AG04450 (cell line): ENCODE results near the gene UBFD1. TPM values are rescaled to one million over a fixed set of nuclear protein-coding genes. Genes with fewer than 3 reads are reported as not detected.

Experiments used
- CTCF ChIA-PET: fragments of 300-600, 350-600 bp; formaldehyde crosslinking; extraction: SDS; loops from one replicate; lab custom pipeline; 2022; ENCODE audit warnings: antibody characterized with exemption, inconsistent platforms; lab: Charles Lee
- POLR2A ChIA-PET: fragments of 350-600 bp; formaldehyde crosslinking; extraction: SDS; loops from one replicate; lab custom pipeline; 2021; ENCODE audit warnings: antibody characterized with exemption, inconsistent platforms; lab: Yijun Ruan, JAX
- DNase-seq: peaks from one replicate; pipeline ENCODE4 v3.0.0-alpha.2; 2011; ENCODE audit warnings: low read depth, low spot score
- H3K27ac ChIP-seq: one replicate; pipeline ENCODE4 v1.5.1; 2012; ENCODE audit warnings: low read depth, low read length, control low read depth
- H3K27me3 ChIP-seq: one replicate; pipeline ENCODE4 v1.6.0; 2012; ENCODE audit warnings: low read length; ENCODE audit not compliant: control insufficient read depth, insufficient read depth
- H3K4me3 ChIP-seq: 2 replicates; pipeline ENCODE4 v1.5.1; 2011; ENCODE audit warnings: mild to moderate bottlenecking, low read depth, low read length, control low read depth
- H3K9me3 ChIP-seq: 2 replicates; pipeline ENCODE4 v1.5.1; 2012; ENCODE audit warnings: low read length; ENCODE audit not compliant: control insufficient read depth, insufficient read depth
- polyA plus RNA-seq: library from polyadenylated mRNA; depleted of rRNA; stranded (reverse); fragments of >200 nt; gene quantifications from 2 replicates; pipeline ENCODE4 v1.2.3, GENCODE V29; 2011
- TF ChIP-seq, protein P1 (sequence below): IDR thresholded peaks from 2 replicates; pipeline ENCODE4 v1.5.1; 2011; ENCODE audit warnings: low read depth, low read length, control low read depth, inconsistent platforms

Gene UBFD1
- polyA plus RNA-seq, 1 experiment: 101 TPM

DNA sequence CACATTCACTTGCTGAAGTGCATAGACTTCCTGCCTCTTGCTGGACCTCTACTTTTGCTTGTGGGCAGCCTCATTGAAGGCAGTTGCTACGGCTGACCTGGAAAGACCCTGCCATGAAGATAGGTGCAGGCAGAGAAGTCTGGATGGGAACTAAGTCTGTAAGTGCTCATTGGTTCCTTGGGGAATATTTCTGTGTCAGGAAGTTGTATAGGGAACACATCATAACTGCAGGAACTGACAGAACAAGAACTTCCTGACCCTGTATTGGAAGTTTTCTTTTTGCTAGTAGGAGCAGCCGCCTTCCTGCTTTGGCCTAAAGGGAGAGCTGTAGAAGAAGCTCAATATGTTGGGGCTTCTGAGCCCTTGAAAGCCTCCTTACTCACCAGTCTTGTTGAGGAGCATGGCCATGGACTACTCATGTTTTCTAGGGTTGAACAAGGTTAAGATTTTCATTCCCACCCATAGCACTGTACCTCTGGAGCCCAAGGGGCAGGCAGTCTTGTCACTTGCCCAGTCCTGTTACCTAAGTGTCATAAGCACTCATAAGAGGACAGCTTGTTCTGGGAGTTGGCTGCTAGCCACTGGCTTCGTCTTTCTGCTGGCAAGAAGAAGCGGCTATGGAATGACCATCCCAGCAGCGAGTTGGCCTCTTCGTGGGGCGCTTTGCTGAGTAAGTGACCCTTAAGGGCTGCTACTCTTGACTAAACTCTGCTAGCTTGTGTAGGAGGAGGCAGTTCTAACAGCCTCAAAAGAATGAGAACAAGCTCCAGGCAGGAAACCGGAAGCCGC lies 7.2 kb downstream of the UBFD1 start:
- TF ChIP-seq, protein P1, sequence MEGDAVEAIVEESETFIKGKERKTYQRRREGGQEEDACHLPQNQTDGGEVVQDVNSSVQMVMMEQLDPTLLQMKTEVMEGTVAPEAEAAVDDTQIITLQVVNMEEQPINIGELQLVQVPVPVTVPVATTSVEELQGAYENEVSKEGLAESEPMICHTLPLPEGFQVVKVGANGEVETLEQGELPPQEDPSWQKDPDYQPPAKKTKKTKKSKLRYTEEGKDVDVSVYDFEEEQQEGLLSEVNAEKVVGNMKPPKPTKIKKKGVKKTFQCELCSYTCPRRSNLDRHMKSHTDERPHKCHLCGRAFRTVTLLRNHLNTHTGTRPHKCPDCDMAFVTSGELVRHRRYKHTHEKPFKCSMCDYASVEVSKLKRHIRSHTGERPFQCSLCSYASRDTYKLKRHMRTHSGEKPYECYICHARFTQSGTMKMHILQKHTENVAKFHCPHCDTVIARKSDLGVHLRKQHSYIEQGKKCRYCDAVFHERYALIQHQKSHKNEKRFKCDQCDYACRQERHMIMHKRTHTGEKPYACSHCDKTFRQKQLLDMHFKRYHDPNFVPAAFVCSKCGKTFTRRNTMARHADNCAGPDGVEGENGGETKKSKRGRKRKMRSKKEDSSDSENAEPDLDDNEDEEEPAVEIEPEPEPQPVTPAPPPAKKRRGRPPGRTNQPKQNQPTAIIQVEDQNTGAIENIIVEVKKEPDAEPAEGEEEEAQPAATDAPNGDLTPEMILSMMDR: no peak
- no peak for DNase-seq
- CTCF ChIA-PET: no interaction called here
- Histone ChIP-seq H3K4me3 (no peak overlapping the region), H3K27ac (no peak overlapping the region), H3K9me3 (no peaks in the 10 kb centered on the region), H3K27me3 (no peaks in the 10 kb centered on the region)
- POLR2A ChIA-PET: no interaction called here

- TF ChIP-seq, protein P1: no peak
- DNase-seq: no peak
- H3K27me3 ChIP-seq: no peaks in the 10 kb centered on the region
- no peak overlapping the region for H3K4me3 ChIP-seq
- H3K9me3 ChIP-seq: no peaks in the 10 kb centered on the region
- ChIA-PET POLR2A (interaction anchor here (0.6 to 1.9 kb wide), 2 partner anchors 9 to 941 kb away, joined by 3 to 5 read pairs; partner anchors contain the start of genes EARS2 and UBFD1), CTCF (interaction anchor here (0.6 kb wide), 1 partner anchor 9 kb away, joined by 3 read pairs; the partner anchor contains the start of gene UBFD1)
- H3K27ac ChIP-seq: no peak overlapping the region
Measured at GRCh38 chr16:23566724-23567123, 9.2 kb downstream of the UBFD1 start.

- Histone ChIP-seq H3K9me3 (no peaks in the 10 kb centered on the region), H3K27ac (no peak overlapping the region), H3K4me3 (no peak overlapping the region), H3K27me3 (no peaks in the 10 kb centered on the region)
- TF ChIP-seq, protein P1: no peak
- ChIA-PET POLR2A (interaction anchor here (0.6 to 1.9 kb wide), 2 partner anchors 10 to 1320 kb away, joined by 5 to 6 read pairs; partner anchors contain the start of genes EARS2 and UBFD1), CTCF (no interaction called here)
- no peak for DNase-seq
Measured at GRCh38 chr16:23567602-23568001, 10.1 kb downstream of the UBFD1 start.

DNA sequence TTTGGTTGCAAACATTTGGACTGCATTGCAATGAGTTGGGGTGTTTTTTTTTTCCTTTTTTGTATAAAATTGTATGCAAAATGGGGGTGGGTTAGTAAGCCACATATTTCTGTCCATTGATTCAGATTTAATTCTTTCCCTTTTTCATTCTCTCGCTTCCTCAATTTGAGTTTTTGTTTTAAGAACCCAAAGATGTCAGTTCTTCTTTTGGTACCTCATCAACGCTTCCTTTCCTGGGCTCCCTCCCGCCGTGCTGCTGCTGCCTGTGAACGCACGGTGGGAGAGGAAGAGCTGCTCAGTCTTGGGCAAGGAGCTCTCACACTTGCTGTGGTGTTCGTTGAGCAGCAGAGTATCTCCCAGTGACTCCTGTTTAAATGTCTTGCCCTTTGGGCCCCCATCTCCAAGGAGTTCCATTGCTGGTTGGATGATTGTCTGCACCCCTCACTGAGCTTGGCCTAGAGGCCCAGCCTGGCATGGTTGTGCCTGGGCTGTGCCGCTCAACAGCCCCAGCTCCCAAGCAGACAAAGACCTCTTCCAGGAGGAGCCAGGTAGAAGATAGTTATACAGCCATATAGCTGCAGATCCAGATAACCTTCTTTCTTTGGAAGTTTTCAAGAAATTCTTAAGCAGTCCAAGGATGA lies 13.6 kb downstream of the UBFD1 start:
- Histone ChIP-seq H3K9me3 (no peaks in the 10 kb centered on the region), H3K4me3 (no peak overlapping the region), H3K27me3 (no peaks in the 10 kb centered on the region), H3K27ac (no peak overlapping the region)
- ChIA-PET POLR2A (interaction anchor here (1.2 kb wide), 1 partner anchor 13 kb away, joined by 7 read pairs; the partner anchor contains the start of genes EARS2 and UBFD1), CTCF (interaction anchor here (2.4 kb wide), 1 partner anchor 14 kb away, joined by 6 read pairs; the partner anchor contains the start of gene UBFD1)
- TF ChIP-seq, protein P1: no peak
- no peak for DNase-seq
